Stimulated activated CD4-positive, alpha-beta T cell treated with anti-CD3 and anti-CD28 coated beads, Interleukin-4, amount 100 ng/mL, for 1 hour (primary cell): ENCODE results near the gene CCDC170.

Experiments
- DNase-seq: peaks from one replicate; pipeline ENCODE4 v3.0.0-alpha.2; 2020

The CCDC170 gene

DNA sequence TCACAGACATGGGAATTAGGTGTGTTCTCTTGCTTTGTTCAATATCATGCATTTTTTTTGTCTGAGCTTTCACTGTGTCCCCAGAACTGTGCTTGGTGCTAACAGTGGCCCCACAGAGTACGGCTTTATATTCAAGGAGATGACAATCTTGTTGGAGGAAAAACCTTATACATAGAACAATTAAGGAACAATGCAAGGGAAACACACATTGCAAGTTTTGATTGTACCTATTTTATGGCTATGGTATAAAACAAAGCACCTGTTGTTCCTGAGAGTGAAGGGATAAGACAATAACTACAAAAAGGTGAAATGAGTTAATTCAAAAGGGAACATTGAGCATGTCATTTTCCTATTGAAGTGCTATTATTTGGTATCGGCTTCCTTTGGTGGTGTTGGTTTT, 169.7 kb downstream of the CCDC170 start:
- no peak for DNase-seq

DNA sequence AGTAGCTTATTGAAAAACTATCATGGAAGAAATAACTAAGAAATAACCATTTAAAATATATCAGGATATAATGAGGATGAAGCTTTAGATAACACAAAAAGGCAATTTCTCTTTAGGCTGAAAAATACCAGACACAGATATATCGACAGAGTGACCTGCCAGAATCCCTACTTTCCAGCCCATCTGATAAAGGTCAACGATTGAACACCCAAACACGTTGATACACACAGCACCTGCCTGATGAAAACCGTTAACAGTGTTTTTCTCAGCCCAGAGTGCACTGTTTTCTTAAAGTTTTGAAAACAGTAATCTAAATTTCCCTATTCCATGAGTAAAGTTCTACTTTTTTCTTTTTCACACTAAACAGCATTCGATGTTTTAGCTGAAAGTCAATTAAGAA, 170.6 kb downstream of the CCDC170 start:
- no peak for DNase-seq

- no peak for DNase-seq
Measured at GRCh38 chr6:151665329-151665728, 171.5 kb downstream of the CCDC170 start.

DNA sequence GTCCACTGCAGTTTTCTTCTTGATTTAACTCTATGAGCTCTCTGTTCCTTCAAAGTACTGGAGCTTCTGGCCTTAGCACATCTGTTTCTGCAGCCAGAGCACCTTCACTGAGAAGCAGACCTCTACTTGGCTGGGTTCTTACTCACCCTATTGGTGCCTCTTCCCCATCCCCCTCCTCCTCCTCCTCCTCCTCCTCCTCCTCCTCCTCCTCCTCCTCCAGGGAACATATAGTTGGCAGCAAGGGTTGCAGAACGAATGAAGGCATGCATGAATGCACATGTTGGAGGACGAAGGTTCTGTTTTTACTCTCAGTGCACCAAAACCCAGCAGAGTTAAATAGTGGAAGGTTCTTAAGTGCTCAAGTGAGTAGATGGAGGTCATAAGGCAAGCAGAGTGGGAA, 172.7 kb downstream of the CCDC170 start:
- DNase-seq: no peak

GRCh38 chr6:151669208-151669560, 175.4 kb downstream of the CCDC170 start:
- no peak for DNase-seq

DNA sequence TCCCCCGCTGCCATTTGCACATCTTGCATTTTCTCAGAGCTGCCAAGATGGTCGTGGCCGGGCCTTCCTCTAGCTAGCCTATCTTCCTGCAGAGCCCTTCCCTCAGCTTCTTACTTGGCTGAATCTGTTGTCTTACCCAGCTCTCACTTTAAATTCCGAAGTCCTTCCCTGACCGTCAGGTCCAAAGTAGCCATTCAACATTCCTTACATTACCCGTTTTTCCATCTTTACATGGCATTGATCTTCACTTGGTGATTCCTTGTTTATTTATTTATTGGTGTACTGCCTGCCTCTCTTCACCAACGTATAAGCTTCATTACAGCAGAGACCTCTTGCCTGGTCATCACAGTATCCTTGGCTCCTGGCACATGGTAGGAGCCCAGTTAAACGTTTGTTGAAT, 176.3 kb downstream of the CCDC170 start:
- DNase-seq: no peak
